ENCODE measurements around the gene NLGN4X. TPM values are rescaled to one million over a fixed set of nuclear protein-coding genes. Genes with fewer than 3 reads are reported as not detected.

The NLGN4X gene
- polyA plus RNA-seq, 2 of the 4 experiments (the other 2 are of a cell fraction) = 0.06 to 0.17 TPM

DNA sequence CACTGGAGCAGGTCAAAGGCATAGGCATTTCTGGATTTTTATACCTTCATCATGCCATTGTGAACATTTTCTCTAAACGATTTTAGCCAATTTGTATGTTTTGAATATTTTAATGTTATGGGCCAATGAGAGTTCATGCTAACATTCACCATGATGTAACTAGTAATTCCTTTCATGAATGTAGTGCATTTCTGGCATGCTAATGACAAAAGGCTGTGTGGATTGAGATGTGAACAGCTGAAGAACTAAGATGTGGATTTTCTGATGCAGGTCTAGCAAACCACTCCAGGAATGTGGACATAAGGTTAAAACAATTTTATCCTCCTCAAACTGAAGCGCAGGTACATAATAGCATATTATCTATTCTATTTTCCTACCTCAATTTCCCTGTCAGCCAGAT is 269.4 kb downstream of the NLGN4X start (continued):
- TF ChIP-seq, protein P1, sequence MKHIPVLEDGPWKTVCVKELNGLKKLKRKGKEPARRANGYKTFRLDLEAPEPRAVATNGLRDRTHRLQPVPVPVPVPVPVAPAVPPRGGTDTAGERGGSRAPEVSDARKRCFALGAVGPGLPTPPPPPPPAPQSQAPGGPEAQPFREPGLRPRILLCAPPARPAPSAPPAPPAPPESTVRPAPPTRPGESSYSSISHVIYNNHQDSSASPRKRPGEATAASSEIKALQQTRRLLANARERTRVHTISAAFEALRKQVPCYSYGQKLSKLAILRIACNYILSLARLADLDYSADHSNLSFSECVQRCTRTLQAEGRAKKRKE (CRISPR knock-in tag; IDR thresholded peaks at IDR 0.05; ENCODE audit: low read depth) = no peak
- TF ChIP-seq, protein P2, sequence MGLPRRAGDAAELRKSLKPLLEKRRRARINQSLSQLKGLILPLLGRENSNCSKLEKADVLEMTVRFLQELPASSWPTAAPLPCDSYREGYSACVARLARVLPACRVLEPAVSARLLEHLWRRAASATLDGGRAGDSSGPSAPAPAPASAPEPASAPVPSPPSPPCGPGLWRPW (IDR thresholded peaks at IDR 0.05) = no peak

DNA sequence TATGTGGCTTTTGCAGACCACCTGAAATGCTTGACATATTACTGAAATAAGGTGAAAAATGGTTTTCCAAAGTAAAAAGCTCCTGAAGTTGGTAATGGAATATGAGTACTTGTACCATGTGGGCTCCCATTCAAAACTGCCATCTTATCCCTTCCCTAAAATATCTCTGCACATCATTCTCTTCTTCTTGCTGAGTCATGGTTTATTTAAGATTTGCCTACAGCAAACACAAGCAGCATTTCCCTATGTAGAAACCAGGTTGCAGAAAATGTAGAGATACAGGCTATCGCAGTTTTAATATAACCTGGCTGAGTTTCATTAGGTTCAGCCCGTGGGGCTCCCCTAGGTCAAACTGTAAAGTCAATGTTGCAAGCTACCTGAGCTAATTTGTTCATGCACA is 270.1 kb downstream of the NLGN4X start:
- Histone ChIP-seq H3K4me3 (no peak overlapping the region), H3K27ac (no peak overlapping the region), H3K4me2 (no peak overlapping the region), H3K9me3 (no peaks in the 10 kb centered on the region), H3K4me1 (no peaks in the 10 kb centered on the region)
- no peak for FAIRE-seq
- WGBS (ENCODE audit: missing lambda C conversion rate) = 4% methylated on average over 2 of the region's 2 CpGs
- no peak for DNase-seq (ENCODE audit: low read depth in 1 of 2, low spot score in 1 of 2)
- no peak for ATAC-seq
- TF ChIP-seq, protein P3, sequence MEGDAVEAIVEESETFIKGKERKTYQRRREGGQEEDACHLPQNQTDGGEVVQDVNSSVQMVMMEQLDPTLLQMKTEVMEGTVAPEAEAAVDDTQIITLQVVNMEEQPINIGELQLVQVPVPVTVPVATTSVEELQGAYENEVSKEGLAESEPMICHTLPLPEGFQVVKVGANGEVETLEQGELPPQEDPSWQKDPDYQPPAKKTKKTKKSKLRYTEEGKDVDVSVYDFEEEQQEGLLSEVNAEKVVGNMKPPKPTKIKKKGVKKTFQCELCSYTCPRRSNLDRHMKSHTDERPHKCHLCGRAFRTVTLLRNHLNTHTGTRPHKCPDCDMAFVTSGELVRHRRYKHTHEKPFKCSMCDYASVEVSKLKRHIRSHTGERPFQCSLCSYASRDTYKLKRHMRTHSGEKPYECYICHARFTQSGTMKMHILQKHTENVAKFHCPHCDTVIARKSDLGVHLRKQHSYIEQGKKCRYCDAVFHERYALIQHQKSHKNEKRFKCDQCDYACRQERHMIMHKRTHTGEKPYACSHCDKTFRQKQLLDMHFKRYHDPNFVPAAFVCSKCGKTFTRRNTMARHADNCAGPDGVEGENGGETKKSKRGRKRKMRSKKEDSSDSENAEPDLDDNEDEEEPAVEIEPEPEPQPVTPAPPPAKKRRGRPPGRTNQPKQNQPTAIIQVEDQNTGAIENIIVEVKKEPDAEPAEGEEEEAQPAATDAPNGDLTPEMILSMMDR (IDR thresholded peaks at IDR 0.05) = no peak
- no peak for TF ChIP-seq EHMT2 (IDR thresholded peaks at IDR 0.05; ENCODE audit: low read depth)
- TF ChIP-seq, protein P2 (IDR thresholded peaks at IDR 0.05) = no peak
- peak; percentile 53; the same call in 1 of the 2 replicates for TF ChIP-seq NFE2L2 (conservative IDR thresholded peaks at IDR 0.05; ENCODE audit: low read length)
- TF ChIP-seq CHD2 (IDR thresholded peaks at IDR 0.05; ENCODE audit: low read length, partially characterized antibody) = no peak
- TF ChIP-seq MAFK (IDR thresholded peaks at IDR 0.05; ENCODE audit: partially characterized antibody) = peak; percentile 48
- POLR2A ChIA-PET = no interaction called here
- CTCF ChIA-PET = no interaction called here

DNA sequence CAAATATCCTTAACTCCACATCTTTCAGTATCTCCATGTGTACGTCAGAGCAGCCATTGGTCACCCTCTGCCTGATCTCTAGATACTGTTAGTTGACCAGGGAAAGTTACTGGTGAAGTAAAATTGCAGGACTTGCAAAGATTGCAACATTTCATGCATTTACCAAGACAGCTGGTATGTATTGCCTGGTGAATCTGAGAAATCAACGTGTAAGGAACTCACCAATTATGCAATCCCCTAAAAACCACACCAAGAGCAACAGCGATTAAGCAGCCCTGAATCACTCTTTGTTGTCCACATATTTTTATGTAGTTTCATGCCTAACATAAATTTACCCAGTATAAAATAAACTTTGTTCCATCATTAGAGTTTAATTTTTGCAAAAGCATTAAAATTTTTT is 271.2 kb downstream of the NLGN4X start:
- H3K4me3 ChIP-seq = no peak overlapping the region
- no peak for FAIRE-seq
- DNase-seq (ENCODE audit: low read depth in 1 of 2, low spot score in 1 of 2) = no peak
- TF ChIP-seq EHMT2 (IDR thresholded peaks at IDR 0.05; ENCODE audit: low read depth) = no peak
- TF ChIP-seq CBX8 (IDR thresholded peaks at IDR 0.05) = no peak
- H3K4me1 ChIP-seq = no peaks in the 10 kb centered on the region
- CTCF ChIA-PET = no interaction called here
- WGBS (ENCODE audit: missing lambda C conversion rate) = 0% methylated on average over 3 of the region's 3 CpGs
- H3K27ac ChIP-seq = no peak overlapping the region
- ATAC-seq = no peak
- H3K4me2 ChIP-seq = no peak overlapping the region
- POLR2A ChIA-PET = no interaction called here
- no peaks in the 10 kb centered on the region for H3K9me3 ChIP-seq

DNA sequence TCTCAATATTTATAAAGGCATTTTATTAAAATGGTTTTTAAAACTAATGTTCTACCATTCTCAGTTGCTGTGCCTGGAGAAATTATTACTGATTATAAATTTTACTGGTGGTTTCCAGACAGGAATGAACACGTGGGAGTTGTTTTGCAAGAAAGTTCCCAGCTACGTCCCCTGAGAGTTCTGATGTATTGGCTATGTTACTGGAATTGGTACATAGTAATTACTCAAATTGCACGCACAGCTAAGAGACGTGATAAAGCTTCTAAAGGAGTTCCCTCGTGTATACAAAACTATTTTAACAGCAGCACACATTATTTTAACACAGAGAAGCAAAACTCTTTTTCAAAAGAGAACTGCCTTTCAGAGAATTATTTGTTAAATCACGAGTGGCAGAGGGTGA is 292.2 kb downstream of the NLGN4X start:
- FAIRE-seq (no peak), ATAC-seq (no peak), DNase-seq (ENCODE audit: low read depth in 1 of 2, low spot score in 1 of 2) (no peak)
- no peak overlapping the region for H3K4me2 ChIP-seq
- H3K27ac ChIP-seq = no peak overlapping the region
- H3K4me3 ChIP-seq = no peak overlapping the region
- TF ChIP-seq POLR2AphosphoS2 (conservative IDR thresholded peaks at IDR 0.05; ENCODE audit: low read length) (no peak), CBX8 (IDR thresholded peaks at IDR 0.05) (no peak), KDM5A (IDR thresholded peaks at IDR 0.05) (no peak), FOXS1 (CRISPR knock-in tag; IDR thresholded peaks at IDR 0.05) (no peak), JUN (IDR thresholded peaks at IDR 0.05) (no peak), MAFK (IDR thresholded peaks at IDR 0.05; ENCODE audit: partially characterized antibody) (no peak), RNF2 (IDR thresholded peaks at IDR 0.05; ENCODE audit: borderline replicate concordance, low read depth) (no peak), NPAS2 (CRISPR knock-in tag; IDR thresholded peaks at IDR 0.05; ENCODE audit: borderline replicate concordance) (no peak), EHF (CRISPR knock-in tag; IDR thresholded peaks at IDR 0.05) (no peak), RCOR1 (IDR thresholded peaks at IDR 0.05; ENCODE audit: low read depth, low read length) (no peak), TP53 (CRISPR knock-in tag; IDR thresholded peaks at IDR 0.05) (no peak), JUNB (IDR thresholded peaks at IDR 0.05) (no peak), EHMT2 (IDR thresholded peaks at IDR 0.05; ENCODE audit: low read depth) (no peak), RFX5 (IDR thresholded peaks at IDR 0.05) (no peak), FOSB (CRISPR knock-in tag; IDR thresholded peaks at IDR 0.05) (no peak), HOXB13 (CRISPR knock-in tag; IDR thresholded peaks at IDR 0.05; ENCODE audit: low read depth) (no peak), HOXA7 (CRISPR knock-in tag; IDR thresholded peaks at IDR 0.05) (no peak), SREBF2 (IDR thresholded peaks at IDR 0.05) (no peak)
- TF ChIP-seq, protein P4, sequence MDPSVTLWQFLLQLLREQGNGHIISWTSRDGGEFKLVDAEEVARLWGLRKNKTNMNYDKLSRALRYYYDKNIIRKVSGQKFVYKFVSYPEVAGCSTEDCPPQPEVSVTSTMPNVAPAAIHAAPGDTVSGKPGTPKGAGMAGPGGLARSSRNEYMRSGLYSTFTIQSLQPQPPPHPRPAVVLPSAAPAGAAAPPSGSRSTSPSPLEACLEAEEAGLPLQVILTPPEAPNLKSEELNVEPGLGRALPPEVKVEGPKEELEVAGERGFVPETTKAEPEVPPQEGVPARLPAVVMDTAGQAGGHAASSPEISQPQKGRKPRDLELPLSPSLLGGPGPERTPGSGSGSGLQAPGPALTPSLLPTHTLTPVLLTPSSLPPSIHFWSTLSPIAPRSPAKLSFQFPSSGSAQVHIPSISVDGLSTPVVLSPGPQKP (IDR thresholded peaks at IDR 0.05; ENCODE audit: low read depth, low read length) = no peak
- CTCF ChIA-PET = no interaction called here
- WGBS (ENCODE audit: missing lambda C conversion rate) = 15% methylated on average over 6 of the region's 6 CpGs
- no peaks in the 10 kb centered on the region for H3K9me3 ChIP-seq
- H3K4me1 ChIP-seq = no peaks in the 10 kb centered on the region
- POLR2A ChIA-PET = no interaction called here
